GM12875 (cell line): ENCODE data around the gene MPHOSPH8.

Experiments
- H3K4me3 ChIP-seq: one replicate; pipeline ENCODE4 v1.5.1; 2011; ENCODE audit warnings: low read depth, low read length, control low read depth
- CTCF ChIP-seq: IDR thresholded peaks from 2 replicates; pipeline ENCODE4 v1.5.1; 2011; ENCODE audit warnings: low read depth, mild to moderate bottlenecking, control low read depth, inconsistent platforms, low read length, moderate library complexity, borderline replicate concordance; ENCODE audit not compliant: insufficient read depth

MPHOSPH8 gene

GRCh38 chr13:19670147-19670546, 36.7 kb downstream of the MPHOSPH8 start:
- TF ChIP-seq CTCF = no peak
- H3K4me3 ChIP-seq = no peak overlapping the region

DNA sequence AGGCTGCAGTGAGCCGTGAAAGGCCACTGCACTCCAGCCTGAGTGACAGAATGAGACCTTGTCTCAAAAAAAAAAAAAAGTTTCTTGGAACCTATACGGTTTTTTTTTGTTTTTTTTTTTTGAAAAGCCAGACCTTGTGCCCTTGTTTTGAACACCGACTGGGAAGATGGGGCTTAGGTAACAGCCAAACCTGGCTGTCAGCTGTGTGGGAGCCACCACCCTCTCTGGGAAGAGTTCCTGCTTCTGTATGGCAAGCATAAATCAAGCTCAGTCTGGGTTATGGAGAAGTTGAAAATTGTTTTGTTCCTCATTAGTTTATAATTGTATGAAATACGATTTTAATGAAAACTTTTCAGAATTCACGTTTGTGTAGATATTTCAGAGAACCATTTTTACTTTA, 39.5 kb downstream of the MPHOSPH8 start:
- no peak overlapping the region for H3K4me3 ChIP-seq
- TF ChIP-seq CTCF = no peak

DNA sequence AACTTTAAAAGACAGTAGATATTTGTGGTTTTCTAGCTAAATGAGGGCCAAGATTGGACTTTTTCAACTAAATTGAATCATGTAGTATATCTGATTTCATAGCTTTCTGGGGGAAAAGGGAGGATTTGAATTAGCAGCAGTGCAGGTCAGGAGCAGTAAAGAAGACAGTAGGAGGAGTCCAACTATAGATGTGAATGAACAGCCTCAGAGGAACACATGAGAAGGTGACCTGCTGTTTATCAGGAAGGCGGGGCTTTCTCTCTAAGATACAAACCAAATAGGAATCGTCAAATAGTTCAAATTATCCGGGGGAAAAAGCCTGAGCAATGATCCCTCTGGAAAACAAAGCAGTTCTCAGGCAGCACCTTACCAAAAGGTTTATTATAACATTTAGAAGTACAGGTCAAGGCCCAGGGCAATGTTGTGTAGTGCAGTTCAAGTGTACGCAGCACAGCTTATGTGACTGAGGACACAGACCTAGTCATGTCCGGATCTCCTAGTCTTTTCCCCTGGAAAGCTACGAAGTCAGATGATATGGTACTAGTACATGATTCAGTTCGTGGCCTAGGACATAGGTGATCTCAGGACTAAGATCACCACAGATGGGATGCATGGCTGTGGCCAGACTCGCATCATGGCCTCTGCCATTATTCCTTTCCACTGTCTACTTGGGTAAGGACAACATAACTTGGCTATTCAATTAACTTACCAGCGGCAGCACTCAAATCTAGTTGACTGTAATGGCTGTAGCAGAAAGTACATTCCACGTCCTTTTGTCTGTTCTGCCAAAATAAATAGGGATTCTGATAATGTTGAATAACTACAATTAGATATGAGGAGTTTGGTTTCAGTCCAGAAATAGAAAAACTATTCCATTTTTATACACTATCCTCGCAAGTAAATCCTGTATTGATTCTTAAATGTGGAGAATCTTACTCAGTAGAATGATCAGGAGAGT, 40.3 kb downstream of the MPHOSPH8 start:
- no peak overlapping the region for H3K4me3 ChIP-seq
- TF ChIP-seq CTCF = no peak

DNA sequence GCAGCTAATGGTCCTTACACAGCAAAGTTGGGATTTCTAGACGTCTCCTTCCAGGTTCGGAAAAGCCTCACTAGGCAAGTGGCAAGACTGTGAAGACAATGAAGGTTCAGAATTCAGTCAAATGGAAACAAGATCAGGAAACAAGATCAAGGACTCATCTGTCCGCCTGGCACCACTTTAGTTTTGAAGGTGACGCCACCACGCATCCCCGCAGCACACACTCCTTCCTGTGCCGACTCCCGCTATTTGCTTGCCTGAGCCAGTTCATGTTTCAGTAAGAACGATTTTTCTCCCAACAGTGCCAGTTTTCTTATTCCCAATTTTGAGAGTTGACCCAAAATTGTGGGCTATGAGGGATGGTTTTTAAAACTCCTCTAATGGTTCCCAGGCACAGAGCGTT, 41.4 kb downstream of the MPHOSPH8 start:
- no peak overlapping the region for H3K4me3 ChIP-seq
- no peak for TF ChIP-seq CTCF

DNA sequence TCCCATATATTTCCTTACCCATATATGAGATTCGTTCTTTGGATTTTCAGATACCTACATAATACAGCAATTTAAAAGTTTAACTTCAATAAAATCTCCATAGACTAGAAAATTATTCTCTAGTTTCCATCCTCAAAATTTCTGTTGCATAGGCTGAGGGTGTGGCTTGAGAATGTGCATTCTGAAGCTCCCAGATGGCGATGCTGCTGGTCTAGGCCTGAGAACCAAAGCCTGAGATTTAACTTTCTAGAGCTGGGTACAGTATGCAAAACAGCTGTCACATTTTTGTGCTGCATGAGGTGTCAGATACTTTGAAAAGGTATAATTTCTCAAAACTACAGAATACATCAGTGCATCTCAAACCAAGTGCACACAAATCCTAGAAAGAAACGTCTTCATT, 42.7 kb downstream of the MPHOSPH8 start:
- no peak for TF ChIP-seq CTCF
- no peak overlapping the region for H3K4me3 ChIP-seq

DNA sequence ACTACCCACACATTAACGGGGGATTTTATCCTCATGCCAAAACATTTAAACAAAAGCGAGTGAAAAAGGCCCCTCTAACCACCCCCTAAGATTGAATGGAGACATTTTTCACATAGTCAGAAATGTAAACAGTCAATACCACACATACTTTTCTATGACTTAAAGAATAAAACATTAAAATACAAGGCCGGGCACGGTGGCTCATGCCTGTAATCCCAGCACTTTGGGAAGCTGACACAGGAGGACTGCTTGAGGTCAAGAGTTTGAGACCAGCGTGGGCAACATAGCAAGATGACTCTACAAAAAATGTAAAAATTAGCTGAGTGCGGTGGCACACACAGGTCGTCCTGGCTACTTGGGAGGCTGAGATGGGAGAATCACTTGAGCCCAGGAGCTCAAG, 47.3 kb downstream of the MPHOSPH8 start:
- no peak overlapping the region for H3K4me3 ChIP-seq
- TF ChIP-seq CTCF = no peak

- TF ChIP-seq CTCF = no peak
- no peak overlapping the region for H3K4me3 ChIP-seq
These were observed 48.1 kb downstream of the MPHOSPH8 start for GRCh38 chr13:19681517-19681916.
